ENCODE data around the gene ENTPD1.

DNA sequence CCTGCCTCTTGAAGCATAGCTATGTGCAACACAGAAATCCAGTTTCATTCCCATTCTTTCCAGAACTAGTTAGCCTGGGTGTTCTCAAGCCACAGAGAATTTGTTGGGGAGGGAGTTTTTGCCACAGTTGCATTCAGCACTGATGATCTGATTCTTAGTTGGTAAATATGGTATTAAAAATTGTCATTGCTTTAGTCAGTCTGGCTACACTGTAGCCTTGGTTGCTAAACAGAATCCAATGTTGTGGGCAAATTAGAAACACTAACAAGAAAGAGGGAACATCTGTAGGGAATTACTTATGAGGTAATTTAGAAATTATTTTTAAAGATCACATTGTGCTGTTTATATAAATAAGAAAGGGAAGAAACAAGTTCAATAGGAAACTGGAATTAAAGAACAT is 94.8 kb downstream of the ENTPD1 start:
- TF ChIP-seq, protein P1, sequence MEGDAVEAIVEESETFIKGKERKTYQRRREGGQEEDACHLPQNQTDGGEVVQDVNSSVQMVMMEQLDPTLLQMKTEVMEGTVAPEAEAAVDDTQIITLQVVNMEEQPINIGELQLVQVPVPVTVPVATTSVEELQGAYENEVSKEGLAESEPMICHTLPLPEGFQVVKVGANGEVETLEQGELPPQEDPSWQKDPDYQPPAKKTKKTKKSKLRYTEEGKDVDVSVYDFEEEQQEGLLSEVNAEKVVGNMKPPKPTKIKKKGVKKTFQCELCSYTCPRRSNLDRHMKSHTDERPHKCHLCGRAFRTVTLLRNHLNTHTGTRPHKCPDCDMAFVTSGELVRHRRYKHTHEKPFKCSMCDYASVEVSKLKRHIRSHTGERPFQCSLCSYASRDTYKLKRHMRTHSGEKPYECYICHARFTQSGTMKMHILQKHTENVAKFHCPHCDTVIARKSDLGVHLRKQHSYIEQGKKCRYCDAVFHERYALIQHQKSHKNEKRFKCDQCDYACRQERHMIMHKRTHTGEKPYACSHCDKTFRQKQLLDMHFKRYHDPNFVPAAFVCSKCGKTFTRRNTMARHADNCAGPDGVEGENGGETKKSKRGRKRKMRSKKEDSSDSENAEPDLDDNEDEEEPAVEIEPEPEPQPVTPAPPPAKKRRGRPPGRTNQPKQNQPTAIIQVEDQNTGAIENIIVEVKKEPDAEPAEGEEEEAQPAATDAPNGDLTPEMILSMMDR (IDR thresholded peaks at IDR 0.05) = no peak
- no peak for TF ChIP-seq EZH2 (IDR thresholded peaks at IDR 0.05)
- TF ChIP-seq EZH2phosphoT487 (IDR thresholded peaks at IDR 0.05) = no peak

Measured in neural progenitor cell (in vitro differentiated cells).